ENCODE results near the gene CHRDL2.

DNA sequence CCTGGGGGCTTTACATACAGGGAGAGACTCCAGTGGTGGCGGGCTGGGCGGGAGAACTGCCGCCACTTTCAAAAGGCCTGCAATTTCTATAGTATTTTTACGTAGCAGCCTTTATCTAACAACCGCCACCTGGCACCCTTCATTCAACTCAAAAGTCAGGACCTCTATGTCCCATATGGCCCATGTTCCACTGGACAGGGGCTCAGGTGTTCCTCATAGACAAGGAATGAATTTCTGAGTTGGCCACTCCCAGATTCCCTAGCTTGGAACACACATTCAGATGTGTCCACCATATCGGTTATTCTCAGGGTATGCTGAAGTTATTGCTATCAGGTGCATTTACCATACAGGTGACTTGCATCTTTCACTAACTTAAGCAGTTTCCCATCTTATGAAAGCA, 47.4 kb upstream of the CHRDL2 start:
- TF ChIP-seq, protein P1, sequence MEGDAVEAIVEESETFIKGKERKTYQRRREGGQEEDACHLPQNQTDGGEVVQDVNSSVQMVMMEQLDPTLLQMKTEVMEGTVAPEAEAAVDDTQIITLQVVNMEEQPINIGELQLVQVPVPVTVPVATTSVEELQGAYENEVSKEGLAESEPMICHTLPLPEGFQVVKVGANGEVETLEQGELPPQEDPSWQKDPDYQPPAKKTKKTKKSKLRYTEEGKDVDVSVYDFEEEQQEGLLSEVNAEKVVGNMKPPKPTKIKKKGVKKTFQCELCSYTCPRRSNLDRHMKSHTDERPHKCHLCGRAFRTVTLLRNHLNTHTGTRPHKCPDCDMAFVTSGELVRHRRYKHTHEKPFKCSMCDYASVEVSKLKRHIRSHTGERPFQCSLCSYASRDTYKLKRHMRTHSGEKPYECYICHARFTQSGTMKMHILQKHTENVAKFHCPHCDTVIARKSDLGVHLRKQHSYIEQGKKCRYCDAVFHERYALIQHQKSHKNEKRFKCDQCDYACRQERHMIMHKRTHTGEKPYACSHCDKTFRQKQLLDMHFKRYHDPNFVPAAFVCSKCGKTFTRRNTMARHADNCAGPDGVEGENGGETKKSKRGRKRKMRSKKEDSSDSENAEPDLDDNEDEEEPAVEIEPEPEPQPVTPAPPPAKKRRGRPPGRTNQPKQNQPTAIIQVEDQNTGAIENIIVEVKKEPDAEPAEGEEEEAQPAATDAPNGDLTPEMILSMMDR (IDR thresholded peaks at IDR 0.05): no peak
- no peak for TF ChIP-seq EZH2 (IDR thresholded peaks at IDR 0.05; ENCODE audit: borderline replicate concordance, insufficient read depth, low read depth, low read length, poor library complexity, severe bottlenecking)
